Epidermal melanocyte (primary cell): ENCODE measurements around the gene PRKN.
"Not testable (repeated sequence)": the region's sequence is repeated elsewhere in the genome, so short reads cannot be mapped to it uniquely, and the experiment has no call there.

Experiments
- DNase-seq: peaks from one replicate; pipeline ENCODE4 v3.0.0; 2011; ENCODE audit warnings: low spot score; ENCODE audit not compliant: insufficient read length

The PRKN gene

DNA sequence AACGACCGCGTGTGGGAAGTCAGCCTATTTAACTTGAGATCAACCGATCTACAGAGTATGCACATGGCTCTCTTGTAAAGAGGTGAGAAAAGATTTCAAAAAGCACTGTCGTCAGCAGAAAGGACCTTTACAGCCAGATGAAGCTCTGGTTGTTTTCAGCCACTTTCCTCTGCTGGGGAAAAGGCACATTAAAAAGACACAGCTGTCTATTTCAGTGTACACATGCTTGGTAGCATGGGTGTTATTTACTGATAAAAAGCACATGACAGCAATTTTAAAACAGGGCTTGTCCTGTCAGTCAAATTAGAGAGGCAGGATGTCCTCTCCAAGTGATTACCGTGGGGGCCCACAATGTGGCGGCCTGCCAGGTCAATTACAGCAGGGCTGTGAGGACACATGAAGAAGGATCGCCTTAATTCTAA is 188.9 kb downstream of the PRKN start:
- no peak for DNase-seq

DNA sequence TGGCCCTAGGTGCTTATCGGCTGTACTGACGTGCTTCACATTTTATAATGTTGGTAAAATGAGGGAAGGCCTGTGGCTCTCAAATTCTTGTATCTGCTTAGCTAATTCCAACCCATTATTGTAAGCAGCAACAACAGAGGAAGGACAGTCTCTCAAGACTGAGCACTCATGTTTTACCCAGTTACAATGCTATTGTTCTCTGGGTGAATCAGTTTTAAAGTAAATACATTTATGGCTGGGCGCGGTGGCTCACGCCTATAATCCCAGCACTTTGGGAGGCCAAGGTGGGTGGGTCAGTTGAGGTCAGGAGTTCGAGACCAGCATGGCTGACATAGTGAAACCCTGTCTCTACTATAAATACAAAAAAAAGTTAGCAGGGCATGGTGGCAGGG is 194.6 kb downstream of the PRKN start:
- no peak for DNase-seq

DNA sequence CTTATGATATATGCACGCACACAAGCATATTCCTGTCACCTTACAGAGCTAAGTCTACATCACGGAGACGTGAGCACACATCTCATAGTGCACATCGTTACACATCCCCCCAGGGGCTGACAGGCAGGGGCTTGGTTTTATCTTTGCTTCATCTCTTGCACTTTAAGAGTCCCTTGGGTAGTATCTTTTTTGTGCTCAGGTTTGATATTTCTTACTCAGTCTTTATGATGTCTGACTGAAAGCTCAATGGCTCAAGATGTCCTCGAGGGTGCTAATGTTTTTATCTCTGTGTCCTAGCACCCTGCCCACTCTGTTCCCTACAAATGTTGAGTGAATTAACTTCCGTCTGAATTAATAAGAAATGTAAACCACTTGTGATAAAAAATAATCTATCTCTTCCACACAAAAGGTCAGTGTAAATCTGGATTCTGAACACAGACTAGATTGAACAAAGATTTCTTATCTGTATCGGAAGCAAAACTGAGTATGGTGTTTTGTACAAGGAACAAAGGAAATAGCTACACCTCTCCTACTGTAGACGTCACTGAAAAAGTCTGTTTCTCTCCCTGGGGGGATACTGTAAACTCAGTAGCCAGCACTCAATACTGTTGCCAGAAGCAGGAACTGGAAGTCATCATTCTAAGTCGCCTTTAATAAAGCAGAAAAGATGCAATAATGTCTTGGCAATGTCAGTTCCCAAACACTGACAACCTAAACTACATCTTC is 195.1 kb downstream of the PRKN start:
- no peak for DNase-seq

DNA sequence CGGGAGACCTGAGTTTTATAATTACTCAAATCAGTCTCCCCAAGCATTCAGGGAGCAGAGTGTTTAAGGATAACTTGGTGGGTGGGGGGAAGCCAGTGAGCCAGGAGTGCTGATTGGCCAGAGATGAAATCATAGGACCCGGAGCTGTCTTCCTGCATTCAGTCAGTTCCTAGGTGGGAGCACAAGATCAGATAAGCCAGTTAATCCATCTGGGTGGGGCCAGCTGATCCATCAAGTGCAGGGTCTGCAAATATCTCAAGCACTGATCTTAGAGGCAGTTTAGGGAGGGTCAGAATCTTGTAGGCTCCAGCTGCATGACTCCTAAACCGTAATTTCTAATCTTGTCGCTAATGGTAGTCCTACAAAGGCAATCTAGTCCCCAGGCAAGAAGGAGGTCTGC is 196.2 kb downstream of the PRKN start:
- not testable (repeated sequence) for DNase-seq

DNA sequence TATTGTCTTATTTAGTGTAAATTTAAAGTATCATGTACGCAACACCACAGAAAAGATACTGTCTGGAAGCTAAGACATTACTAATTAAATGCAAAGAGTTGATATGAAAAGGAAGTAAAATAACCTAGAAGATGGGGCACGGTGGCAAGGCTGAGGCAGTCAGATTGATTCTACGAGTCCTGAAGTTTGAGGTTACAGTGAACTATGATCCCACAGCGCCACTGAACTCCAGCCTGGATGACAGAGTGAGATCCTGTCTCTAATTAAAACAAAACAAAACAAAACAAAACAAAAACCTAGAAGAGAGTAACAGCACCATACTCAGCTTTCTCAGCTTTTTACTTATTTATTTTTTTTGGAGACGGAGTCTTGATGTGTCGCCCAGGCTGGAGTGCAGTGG is 199.0 kb downstream of the PRKN start:
- no peak for DNase-seq

DNA sequence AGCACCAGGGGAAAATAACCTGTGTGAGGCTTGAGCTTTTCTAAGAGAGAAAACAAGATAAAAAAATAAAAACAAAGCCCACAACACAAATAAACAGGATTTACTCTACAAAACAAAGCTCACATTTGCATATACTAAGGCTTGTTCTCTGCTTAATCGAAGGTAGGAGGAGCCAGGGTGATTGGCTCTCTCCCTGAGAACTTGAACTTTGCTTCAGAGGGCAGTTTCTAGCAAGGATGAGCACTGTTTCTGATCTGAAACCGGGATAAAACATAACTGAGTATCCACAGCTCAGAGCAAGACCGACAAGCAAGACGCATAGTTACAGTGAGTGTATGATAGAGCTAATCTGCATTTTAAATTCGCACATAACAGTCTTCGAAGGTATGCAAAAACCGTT is 200.6 kb downstream of the PRKN start:
- DNase-seq, result no peak

DNA sequence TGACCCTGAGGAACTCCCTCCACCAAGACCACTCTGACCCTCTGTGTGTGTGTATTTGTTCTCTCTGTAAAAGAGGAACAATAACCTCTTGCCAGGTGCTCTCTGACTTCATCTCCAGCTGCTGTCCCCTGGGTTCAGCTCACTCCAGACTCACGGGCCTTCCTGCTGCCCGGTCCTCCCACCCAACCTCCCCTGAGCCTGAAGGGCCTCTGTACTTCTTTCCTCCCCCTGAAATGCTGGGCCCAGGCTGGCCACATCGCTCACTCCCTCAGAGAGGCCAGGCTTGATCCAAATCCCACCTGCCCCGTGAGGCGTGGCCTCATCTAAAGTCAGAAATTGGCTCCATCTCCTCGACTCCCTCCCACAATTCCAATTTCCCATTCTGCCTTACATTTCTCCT is 202.4 kb downstream of the PRKN start:
- DNase-seq, result no peak

DNA sequence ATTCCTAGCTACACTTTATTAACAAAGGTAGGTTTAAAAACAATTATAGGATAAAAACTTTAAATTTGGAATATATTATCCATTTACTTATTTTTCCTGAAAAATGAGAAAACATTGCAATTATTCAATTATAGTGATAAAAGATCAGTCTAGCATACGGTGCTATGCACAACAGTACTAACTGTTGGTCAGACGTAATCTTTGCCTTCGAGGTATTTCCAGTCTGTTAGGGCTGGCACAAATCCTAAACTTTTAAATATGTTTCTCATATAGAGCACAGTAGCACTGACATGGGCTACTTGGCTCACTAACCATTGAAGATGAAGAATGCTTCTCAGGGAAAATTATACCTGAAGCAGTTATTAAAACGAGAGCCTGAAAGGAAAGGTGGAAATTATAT is 214.8 kb downstream of the PRKN start:
- no peak for DNase-seq

DNA sequence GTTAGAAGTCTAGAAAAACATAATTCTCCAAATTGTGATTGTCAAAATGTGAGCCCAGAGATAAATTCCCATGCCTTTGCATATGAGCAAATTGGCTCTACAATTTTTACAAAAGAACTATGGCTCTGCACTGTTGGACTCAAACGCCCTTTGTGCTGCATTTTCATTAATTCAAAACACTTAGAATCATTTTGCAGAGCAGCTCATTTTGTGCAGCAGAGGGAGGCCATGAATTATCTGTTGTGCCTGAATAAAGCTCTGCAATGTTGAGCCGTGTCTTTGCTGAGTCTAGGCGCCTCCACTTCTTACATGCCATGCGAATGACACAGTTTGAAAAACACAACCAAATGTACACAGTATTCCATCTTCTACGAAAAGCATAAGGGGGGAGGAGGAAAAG is 230.2 kb downstream of the PRKN start:
- no peak for DNase-seq

DNA sequence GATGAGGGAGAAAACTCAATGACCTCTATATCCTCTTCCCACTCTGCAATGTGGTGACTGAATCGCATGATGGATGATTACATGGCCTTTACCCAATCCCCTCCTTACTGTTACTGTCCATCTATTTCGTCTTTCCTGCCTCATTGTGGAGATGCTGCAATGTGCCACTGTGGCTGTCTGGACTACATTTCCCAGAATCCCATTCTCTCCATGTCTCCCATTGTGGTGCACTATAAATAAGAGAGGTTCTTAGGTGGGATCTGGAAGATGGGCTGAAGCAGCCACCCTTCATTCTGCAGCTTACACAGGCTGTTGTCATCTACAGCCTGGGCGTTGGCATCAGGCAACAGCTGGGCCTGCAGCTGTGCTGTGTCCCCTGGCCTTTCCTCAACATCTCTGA is 233.6 kb downstream of the PRKN start:
- DNase-seq, result no peak

DNA sequence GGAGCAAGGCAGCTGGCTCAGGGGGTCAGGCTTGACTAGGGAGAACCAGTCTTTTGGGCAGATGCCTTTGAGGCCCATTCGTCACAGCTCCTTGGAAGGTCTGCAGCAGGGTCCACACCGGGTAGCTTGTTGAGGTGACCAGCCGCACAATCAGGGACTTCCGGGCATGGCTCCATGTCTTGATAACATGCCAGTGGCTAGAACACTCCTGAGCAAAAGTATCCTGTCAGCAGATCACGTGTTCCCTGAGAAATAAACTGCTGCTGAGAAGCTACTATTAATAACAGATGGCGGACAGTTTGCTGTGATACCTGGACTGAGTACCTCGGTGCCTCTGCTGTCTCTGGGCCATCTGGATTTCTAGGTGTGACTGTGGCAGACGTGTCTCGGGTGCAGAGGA is 235.9 kb downstream of the PRKN start:
- no peak for DNase-seq

DNA sequence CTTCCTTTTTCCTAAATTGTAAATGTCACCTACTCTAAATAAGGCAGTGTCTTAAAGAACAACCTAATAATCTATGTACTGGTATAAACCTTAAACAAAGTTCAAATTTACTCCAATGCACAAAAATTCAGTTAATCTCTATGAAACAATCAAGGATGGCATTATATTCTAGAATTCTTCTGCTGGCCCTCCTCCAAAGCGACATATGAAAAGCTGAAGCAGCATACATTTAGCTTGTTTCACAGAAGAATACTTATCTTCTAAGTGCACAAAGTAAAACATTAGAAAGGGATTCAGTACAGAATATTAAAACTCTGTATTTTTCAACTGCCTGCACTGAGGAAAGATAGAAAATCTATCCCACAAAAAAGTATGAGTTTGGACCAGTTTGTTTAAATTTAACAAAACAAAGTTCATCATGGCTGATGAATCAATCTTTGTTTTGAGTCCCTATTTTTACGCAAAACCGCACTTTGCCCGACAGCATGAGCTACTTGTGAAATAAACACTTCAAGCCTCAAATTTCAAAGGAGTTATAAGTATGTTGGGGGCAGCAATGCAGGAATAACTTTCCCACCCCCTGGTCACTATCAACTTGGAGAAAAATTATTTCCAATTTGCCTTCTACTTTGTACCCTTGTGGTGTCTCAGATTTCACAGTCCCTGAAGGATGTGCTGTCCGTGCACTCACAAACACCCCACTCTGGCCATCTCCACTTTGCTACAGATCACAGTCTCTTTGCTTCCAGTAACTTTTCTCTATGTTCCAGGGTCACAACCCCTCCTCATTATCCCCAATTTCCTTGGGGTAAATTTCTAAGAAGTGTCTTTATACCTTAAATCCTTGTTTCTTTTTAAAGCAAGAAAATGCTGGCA is 238.2 kb downstream of the PRKN start:
- no peak for DNase-seq

DNA sequence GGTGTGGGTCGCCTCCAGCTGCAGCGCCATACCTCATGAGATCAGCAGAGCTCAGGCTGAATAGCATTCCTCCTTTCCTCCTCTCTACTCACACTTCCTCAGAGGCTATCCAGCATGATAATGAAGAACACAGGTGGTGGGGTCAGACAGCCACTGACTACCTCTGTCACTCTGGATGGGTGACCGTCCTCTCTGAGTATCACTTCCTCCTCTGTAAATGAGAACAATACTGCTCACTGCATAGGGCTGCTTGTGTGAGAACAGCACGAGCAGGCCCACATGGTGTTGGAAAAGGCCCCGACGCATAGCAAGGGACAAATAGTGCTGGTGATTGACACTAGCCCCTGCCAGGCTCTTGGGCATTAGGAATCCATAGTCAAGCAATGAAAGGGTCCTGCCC is 239.1 kb downstream of the PRKN start:
- DNase-seq, result no peak

DNA sequence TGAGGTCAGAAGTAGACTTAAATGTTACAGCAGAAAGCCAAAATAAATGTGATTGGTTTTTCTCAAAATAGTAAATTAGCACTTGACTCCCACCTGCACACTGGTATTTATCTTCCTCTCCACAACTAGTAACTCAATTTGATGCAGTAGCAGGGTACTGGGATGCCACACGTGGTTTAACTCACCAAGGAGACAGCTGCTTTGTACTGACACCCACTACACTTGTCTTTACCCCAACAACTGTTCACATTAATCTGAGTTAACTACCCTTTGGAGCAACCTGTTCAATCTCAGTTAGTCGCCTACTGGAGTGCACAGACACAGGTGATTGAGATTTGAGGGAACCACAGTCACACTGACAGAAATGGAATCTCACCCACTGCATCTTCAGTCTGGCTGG is 242.1 kb downstream of the PRKN start:
- DNase-seq, result no peak

DNA sequence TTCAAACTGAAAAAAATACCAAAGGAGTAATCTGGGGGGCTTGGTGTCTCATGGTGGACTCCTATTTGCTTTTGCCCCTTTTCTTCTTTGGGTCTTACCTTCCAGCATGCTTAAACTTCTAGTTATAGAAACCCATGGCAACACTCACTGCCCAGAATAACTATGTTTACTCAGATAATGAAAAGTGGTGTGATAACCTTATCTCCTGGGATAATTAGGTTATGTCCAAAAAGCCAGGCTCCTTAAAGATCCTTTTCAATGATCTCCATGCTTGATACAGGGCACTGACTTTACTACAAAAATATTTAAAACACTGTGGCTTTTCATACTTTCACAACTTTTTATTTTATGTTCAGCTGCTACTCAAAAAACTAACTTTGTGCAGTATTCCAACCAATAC is 245.6 kb downstream of the PRKN start:
- no peak for DNase-seq

DNA sequence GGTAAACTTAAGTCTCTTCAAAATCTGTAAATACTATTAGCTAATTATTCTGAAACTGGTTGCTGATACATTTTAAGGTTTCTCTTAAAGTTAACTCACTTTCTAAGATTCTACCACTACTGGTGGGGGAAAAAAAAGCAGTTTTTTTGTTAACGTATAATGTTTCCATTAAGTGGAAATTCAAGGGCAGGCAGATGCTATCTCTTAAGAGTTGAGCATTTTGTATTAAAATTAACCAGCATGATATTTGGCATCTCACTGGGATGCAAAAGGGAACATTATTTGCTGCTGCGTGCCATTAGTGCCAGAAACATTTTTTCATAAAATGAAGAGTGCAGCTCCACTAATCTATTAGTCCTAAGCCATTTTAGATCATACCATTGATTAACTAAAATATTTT is 246.2 kb downstream of the PRKN start:
- no peak for DNase-seq

DNA sequence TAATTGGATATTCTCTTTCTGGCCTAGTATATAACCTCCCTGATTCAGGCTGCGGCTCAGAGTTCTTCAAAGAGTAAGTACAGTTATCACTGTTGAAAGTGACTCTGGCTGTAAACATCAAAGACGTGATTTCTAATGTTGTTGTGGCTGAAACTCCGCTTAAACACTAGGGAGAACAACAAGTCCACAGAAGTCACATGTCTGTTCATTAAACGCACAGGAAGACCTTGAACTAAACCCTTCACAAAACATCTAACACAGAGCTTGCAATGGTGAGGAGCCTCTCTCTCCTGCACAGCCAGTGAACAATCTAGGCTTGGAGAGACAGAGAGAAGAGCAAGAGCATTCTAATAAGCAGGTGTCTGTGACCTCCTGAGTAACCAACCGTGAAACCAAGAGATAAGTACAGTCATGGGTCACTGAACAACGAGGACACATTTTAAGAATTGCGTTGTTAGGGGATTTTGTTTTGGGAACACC is 249.3 kb downstream of the PRKN start:
- no peak for DNase-seq

DNA sequence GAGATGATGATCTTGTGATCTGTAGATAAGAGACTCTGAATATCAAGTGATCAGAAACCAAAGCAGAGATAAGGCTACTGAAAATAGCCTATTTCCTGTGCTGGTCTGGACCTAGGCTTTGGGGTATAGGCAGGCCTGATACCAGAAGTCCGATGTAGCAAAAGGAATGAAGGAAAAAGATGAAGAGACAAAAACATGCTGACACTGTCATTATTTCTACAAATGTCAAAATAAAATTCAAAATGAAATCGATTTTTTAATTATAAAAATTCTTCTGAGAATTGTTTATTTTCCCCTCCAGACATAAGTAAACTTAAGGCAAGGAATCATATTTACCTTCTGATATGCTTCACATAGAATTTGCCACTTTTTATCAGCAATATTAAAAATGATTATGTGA is 252.8 kb downstream of the PRKN start:
- DNase-seq, result no peak

DNA sequence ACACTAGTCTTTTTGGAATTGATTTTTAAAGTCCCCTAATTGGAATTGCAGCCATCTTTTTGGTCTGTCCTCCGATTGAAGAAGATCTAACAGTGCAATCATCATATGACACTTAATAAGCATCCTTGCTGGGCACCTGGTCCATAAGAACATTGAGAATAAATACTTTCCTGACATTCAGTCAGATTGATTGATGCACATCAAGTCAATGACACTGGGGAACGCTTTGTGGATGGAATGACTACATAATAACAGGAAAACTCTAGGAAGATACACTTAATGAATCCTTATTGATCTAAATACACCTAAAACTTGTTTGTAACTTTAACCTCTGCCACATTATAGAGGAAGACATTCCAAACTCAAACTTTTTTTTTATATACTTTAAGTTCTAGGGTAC is 255.7 kb downstream of the PRKN start:
- DNase-seq, result no peak

DNA sequence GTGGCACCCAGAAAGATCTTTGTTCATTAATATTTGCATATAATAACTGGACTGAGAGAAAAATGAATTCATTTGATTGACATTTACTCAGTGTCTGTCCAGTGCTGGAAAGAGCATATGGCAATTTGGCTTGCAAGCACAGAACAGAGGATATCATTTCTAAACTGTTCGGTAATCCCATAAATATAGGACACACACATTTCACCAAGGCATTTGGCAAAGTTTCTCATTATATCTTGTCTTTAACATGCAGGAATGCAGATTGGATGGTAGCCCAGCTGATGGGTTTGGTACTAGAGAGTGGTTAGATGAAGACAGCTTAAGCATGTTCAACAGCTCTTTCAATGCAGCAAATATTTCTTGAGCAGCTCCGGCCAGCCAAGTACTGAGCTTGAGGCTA is 259.2 kb downstream of the PRKN start:
- no peak for DNase-seq

DNA sequence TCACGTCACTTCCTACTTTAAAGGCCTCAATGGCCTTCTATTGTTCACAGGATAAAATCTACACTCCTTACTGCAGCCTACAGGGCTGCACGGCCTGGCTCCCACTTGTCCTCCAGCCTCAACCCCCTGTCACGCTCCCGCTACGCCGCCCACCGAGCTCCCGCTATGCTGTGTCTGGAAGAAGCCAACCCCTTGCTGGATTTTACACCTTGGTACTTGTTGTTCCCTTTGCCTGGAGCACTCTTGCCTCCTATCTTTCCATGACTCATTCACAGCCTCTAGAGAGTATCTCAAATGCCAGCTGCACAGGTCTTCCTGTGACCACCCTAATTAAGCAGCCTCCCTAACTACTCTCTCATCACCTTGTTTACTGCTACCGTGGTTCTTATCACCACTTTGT is 259.9 kb downstream of the PRKN start:
- no peak for DNase-seq

DNA sequence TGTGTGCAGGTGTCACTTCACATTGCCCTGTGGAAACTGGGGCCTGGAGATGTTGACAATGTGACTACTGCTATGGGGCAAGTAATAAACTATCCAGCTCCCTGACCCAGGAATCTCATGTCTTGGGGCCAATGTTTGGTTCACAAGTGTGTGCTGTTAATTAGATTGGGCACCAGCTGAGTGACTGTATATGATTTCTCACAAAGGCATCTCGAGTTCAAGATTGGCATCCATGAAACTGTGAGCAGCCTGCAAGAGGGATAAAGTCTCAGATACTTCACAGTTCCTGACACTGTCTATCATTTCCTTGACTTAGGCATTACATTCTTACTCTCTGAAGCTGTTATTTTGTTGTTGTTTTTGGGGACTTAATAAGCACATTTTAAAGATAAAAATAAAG is 264.0 kb downstream of the PRKN start:
- DNase-seq, result no peak

DNA sequence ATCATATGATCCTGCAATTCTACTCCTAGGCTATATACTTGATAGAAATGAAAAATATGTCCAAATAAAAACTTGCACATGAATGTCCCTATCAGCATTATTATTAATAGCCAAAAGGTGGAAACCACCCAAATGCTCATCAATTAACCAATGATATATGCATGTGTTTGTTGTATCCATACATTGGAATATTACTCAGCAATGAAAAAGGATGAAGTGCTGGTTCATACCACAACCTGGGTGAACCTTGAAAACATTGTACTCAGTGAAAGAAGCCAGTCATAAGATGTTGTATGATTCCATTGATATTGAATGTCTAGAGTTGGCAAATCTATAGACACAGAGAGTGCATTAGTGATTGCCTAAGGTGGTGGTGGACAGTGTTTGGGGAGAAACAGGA is 267.6 kb downstream of the PRKN start:
- no peak for DNase-seq
